Measurements from ENCODE around the gene SP8. TPM values are rescaled to one million over a fixed set of nuclear protein-coding genes. Genes with fewer than 3 reads are reported as not detected.
A peak's percentile ranks its signal among the peaks of the same experiment; 100 is the strongest.

Gene SP8
- total RNA-seq, 8 experiments from 2014 or later, result 0.10 to 16.8 (median 4.2) TPM

- H3K4me1 ChIP-seq (replicated peaks in 1 of 2), result peaks cover 13 to 30% of the 10 kb centered on the region in 2 donors
- no peak overlapping the region for H3K27ac ChIP-seq
- H3K4me3 ChIP-seq, result no peak overlapping the region
- in situ Hi-C loops (cut with MboI; ENCODE audit: low pct_unique_long_range_greater_than_20kb in 2 of 9, low sequenced_read_pairs in 9 of 9, unreplicated experiment in 9 of 9), result loop anchor here (10.0 to 25.0 kb wide), 7 partner anchors 163 to 963 kb away; partner anchors contain the start of gene SP4 (in 1 of the 9)
- ATAC-seq (replicated peaks in 6 of 8), result peak in 2 of 8 experiments; percentile 38 to 49
- WGBS, 10 experiments, result 0 to 35% (median 17%) methylated on average over 2 to 5 of the region's 5 CpGs
These were observed 13.1 kb upstream of the SP8 start for GRCh38 chr7:20799566-20800366.

- peak in 5 of 8 experiments; percentile 2 to 30 (median 15) for ATAC-seq (replicated peaks in 6 of 8)
- in situ Hi-C loops (cut with MboI; ENCODE audit: low pct_unique_long_range_greater_than_20kb in 2 of 9, low sequenced_read_pairs in 9 of 9, unreplicated experiment in 9 of 9), result loop anchor here (10.0 to 25.0 kb wide), 7 partner anchors 164 to 964 kb away; partner anchors contain the start of gene SP4 (in 1 of the 9)
- 0 to 13% methylated on average over 1 to 3 of the region's 15 CpGs; no CpG with 5 or more reads in 8 of the 10 experiments for WGBS, 10 experiments
- peak overlapping the region; percentile 78 to 85 for H3K27ac ChIP-seq
- H3K4me3 ChIP-seq, result peak overlapping the region; percentile 46 to 69 (median 53)
- peaks cover 19 to 40% of the 10 kb centered on the region in 2 donors for H3K4me1 ChIP-seq (replicated peaks in 1 of 2)
These were observed 12.0 kb upstream of the SP8 start for GRCh38 chr7:20798694-20799121.

GRCh38 chr7:20798081-20798693 is 11.5 kb upstream of the SP8 start:
- peak; percentile 68 to 87 (median 82) for ATAC-seq (replicated peaks in 6 of 8)
- Histone ChIP-seq H3K27ac (peak overlapping the region; percentile 78 to 85), H3K4me3 (peak overlapping the region; percentile 46 to 69 (median 53)), H3K4me1 (replicated peaks in 1 of 2) (peaks cover 20 to 45% of the 10 kb centered on the region in 2 donors)
- in situ Hi-C loops (cut with MboI; ENCODE audit: low pct_unique_long_range_greater_than_20kb in 2 of 9, low sequenced_read_pairs in 9 of 9, unreplicated experiment in 9 of 9), result loop anchor here (10.0 to 25.0 kb wide), 7 partner anchors 164 to 964 kb away; partner anchors contain the start of gene SP4 (in 1 of the 9)
- no CpG with 5 or more reads among the region's 77 CpGs for whole genome bisulfite sequencing, 10 experiments

- Histone ChIP-seq H3K4me3 (peak overlapping the region; percentile 46 to 69 (median 53)), H3K27ac (peak overlapping the region; percentile 78 to 85), H3K4me1 (replicated peaks in 1 of 2) (peaks cover 23 to 51% of the 10 kb centered on the region in 2 donors)
- peak in 4 of 8 experiments; percentile 14 to 62 (median 57) for ATAC-seq (replicated peaks in 6 of 8)
- in situ Hi-C loops (cut with MboI; ENCODE audit: low pct_unique_long_range_greater_than_20kb in 2 of 9, low sequenced_read_pairs in 9 of 9, unreplicated experiment in 9 of 9), result loop anchor here (10.0 to 25.0 kb wide), 7 partner anchors 165 to 965 kb away; partner anchors contain the start of gene SP4 (in 1 of the 9)
- 0 to 40% (median 0%) methylated on average over 1 to 5 of the region's 40 CpGs; no CpG with 5 or more reads in 2 of the 10 experiments for WGBS, 10 experiments
These were observed 10.9 kb upstream of the SP8 start for GRCh38 chr7:20797462-20798080.

GRCh38 chr7:20797042-20797461 is 10.4 kb upstream of the SP8 start:
- Histone ChIP-seq H3K4me3 (peak overlapping the region; percentile 46 to 69 (median 53)), H3K4me1 (replicated peaks in 1 of 2) (peaks cover 26 to 56% of the 10 kb centered on the region in 2 donors), H3K27ac (peak overlapping the region; percentile 78 to 85)
- in situ Hi-C loops (cut with MboI; ENCODE audit: low pct_unique_long_range_greater_than_20kb in 2 of 9, low sequenced_read_pairs in 9 of 9, unreplicated experiment in 9 of 9), result loop anchor here (10.0 to 25.0 kb wide), 7 partner anchors 165 to 965 kb away; partner anchors contain the start of gene SP4 (in 1 of the 9)
- no peak for ATAC-seq (replicated peaks in 6 of 8)
- 0 to 29% (median 1%) methylated on average over 2 to 10 of the region's 19 CpGs for WGBS, 10 experiments

- 0 to 59% (median 20%) methylated on average over 2 to 6 of the region's 6 CpGs for WGBS, 10 experiments
- Histone ChIP-seq H3K4me3 (peak overlapping the region; percentile 46 to 69 (median 53)), H3K4me1 (replicated peaks in 1 of 2) (peaks cover 27 to 62% of the 10 kb centered on the region in 2 donors), H3K27ac (no peak overlapping the region)
- in situ Hi-C loops (cut with MboI; ENCODE audit: low pct_unique_long_range_greater_than_20kb in 2 of 9, low sequenced_read_pairs in 9 of 9, unreplicated experiment in 9 of 9), result loop anchor here (10.0 to 25.0 kb wide), 7 partner anchors 166 to 966 kb away; partner anchors contain the start of gene SP4 (in 1 of the 9)
- ATAC-seq (replicated peaks in 6 of 8), result no peak
These were observed 9.8 kb upstream of the SP8 start for GRCh38 chr7:20796500-20796899.

- peaks cover 32 to 68% of the 10 kb centered on the region in 2 donors for H3K4me1 ChIP-seq (replicated peaks in 1 of 2)
- H3K4me3 ChIP-seq, result peak overlapping the region in 4 of 5 donors; percentile 46 to 69 (median 60)
- ATAC-seq (replicated peaks in 6 of 8), result no peak
- 0 to 92% (median 24%) methylated on average over 1 to 5 of the region's 5 CpGs for WGBS, 10 experiments
- H3K27ac ChIP-seq, result no peak overlapping the region
- in situ Hi-C loops (cut with MboI; ENCODE audit: low pct_unique_long_range_greater_than_20kb in 2 of 9, low sequenced_read_pairs in 9 of 9, unreplicated experiment in 9 of 9), result loop anchor here (10.0 to 25.0 kb wide), 7 partner anchors 166 to 966 kb away; partner anchors contain the start of gene SP4 (in 1 of the 9)
These were observed 9.2 kb upstream of the SP8 start for GRCh38 chr7:20795881-20796280.

- peak overlapping the region in 1 of 5 donors; percentile 53 for H3K4me3 ChIP-seq
- H3K4me1 ChIP-seq (replicated peaks in 1 of 2), result peaks cover 32 to 73% of the 10 kb centered on the region in 2 donors
- 43 to 80% (median 60%) methylated on average over 1 to 6 of the region's 10 CpGs; no CpG with 5 or more reads in 1 of the 10 experiments for WGBS, 10 experiments
- in situ Hi-C loops (cut with MboI; ENCODE audit: low pct_unique_long_range_greater_than_20kb in 2 of 9, low sequenced_read_pairs in 9 of 9, unreplicated experiment in 9 of 9), result loop anchor here (10.0 to 25.0 kb wide), 7 partner anchors 167 to 967 kb away; partner anchors contain the start of gene SP4 (in 1 of the 9)
- no peak for ATAC-seq (replicated peaks in 6 of 8)
- H3K27ac ChIP-seq, result no peak overlapping the region
These were observed 8.7 kb upstream of the SP8 start for GRCh38 chr7:20795361-20795760.

GRCh38 chr7:20794676-20795075 is 8.0 kb upstream of the SP8 start:
- peak in 2 of 8 experiments; percentile 0 to 1 for ATAC-seq (replicated peaks in 6 of 8)

GRCh38 chr7:20793694-20794394 is 7.2 kb upstream of the SP8 start:
- in situ Hi-C loops (cut with MboI; ENCODE audit: low pct_unique_long_range_greater_than_20kb in 2 of 9, low sequenced_read_pairs in 9 of 9, unreplicated experiment in 9 of 9), result loop anchor here (10.0 to 25.0 kb wide), 7 partner anchors 168 to 968 kb away; partner anchors contain the start of gene SP4 (in 1 of the 9)
- 0 to 63% (median 10%) methylated on average over 1 to 15 of the region's 15 CpGs for WGBS, 10 experiments
- peak overlapping the region; percentile 15 to 31 (median 24) for H3K4me3 ChIP-seq
- H3K27ac ChIP-seq, result peak overlapping the region; percentile 35 to 48
- ATAC-seq (replicated peaks in 6 of 8), result no peak
- H3K4me1 ChIP-seq (replicated peaks in 1 of 2), result peaks cover 40 to 77% of the 10 kb centered on the region in 2 donors

More at GRCh38 chr7:20794676-20795075, 8.0 kb upstream of the SP8 start:
- no peak overlapping the region for H3K27ac ChIP-seq
- peak overlapping the region in 1 of 5 donors; percentile 31 for H3K4me3 ChIP-seq
- in situ Hi-C loops (cut with MboI; ENCODE audit: low pct_unique_long_range_greater_than_20kb in 2 of 9, low sequenced_read_pairs in 9 of 9, unreplicated experiment in 9 of 9), result loop anchor here (10.0 to 25.0 kb wide), 7 partner anchors 168 to 968 kb away; partner anchors contain the start of gene SP4 (in 1 of the 9)
- WGBS, 10 experiments, result 18 to 79% (median 78%) methylated on average over 2 to 6 of the region's 13 CpGs; no CpG with 5 or more reads in 7 of the 10 experiments
- H3K4me1 ChIP-seq (replicated peaks in 1 of 2), result peaks cover 38 to 75% of the 10 kb centered on the region in 2 donors

GRCh38 chr7:20793248-20793647 is 6.6 kb upstream of the SP8 start:
- in situ Hi-C loops (cut with MboI; ENCODE audit: low pct_unique_long_range_greater_than_20kb in 2 of 9, low sequenced_read_pairs in 9 of 9, unreplicated experiment in 9 of 9), result loop anchor here (10.0 to 25.0 kb wide), 7 partner anchors 169 to 969 kb away; partner anchors contain the start of gene SP4 (in 1 of the 9)
- Histone ChIP-seq H3K27ac (peak overlapping the region; percentile 35 to 48), H3K4me1 (replicated peaks in 1 of 2) (peaks cover 45 to 82% of the 10 kb centered on the region in 2 donors), H3K4me3 (peak overlapping the region; percentile 15 to 31 (median 24))
- 0 to 50% (median 7%) methylated on average over 1 to 12 of the region's 15 CpGs for WGBS, 10 experiments
- ATAC-seq (replicated peaks in 6 of 8), result peak in 4 of 8 experiments; percentile 12 to 28 (median 20)
